ENCODE measurements around the gene CACNA1F. TPM values are rescaled to one million over a fixed set of nuclear protein-coding genes. Genes with fewer than 3 reads are reported as not detected.
A peak's percentile ranks its signal among the peaks of the same experiment; 100 is the strongest.

CACNA1F gene
- total and polyA plus RNA-seq, 4 donors, result 0.03 to 0.42 (median 0.22) TPM

GRCh38 chrX:49262603-49263002 lies 29.5 kb upstream of the CACNA1F start:
- DNase-seq (no peak), ATAC-seq (ENCODE audit: low FRiP score) (no peak)
- H3K4me1 ChIP-seq (ENCODE audit: control insufficient read depth in 1 of 2, insufficient read depth in 2 of 2, low read length in 2 of 2), result no peaks in the 10 kb centered on the region
- H3K36me3 ChIP-seq (ENCODE audit: control insufficient read depth in 1 of 2, insufficient read depth in 2 of 2, low read length in 1 of 2), result no peaks in the 10 kb centered on the region
- H3K27me3 ChIP-seq (ENCODE audit: control insufficient read depth in 1 of 2, insufficient read depth in 2 of 2, low read length in 1 of 2), result no peaks in the 10 kb centered on the region
- WGBS, 2 donors, result 57 to 77% methylated on average over 1 of the region's 1 CpG
- intact Hi-C loops (cut with DNase I), result no loop called here
- no peak overlapping the region for H3K4me3 ChIP-seq (ENCODE audit: low read length in 2 of 2)
- H3K9me3 ChIP-seq (ENCODE audit: control insufficient read depth, low read length), result no peaks in the 10 kb centered on the region
- no peak overlapping the region for H3K27ac ChIP-seq (ENCODE audit: low read depth in 1 of 2, low read length in 2 of 2)

GRCh38 chrX:49260221-49260985 lies 27.3 kb upstream of the CACNA1F start:
- intact Hi-C loops (cut with DNase I), result no loop called here
- H3K36me3 ChIP-seq (ENCODE audit: control insufficient read depth in 1 of 2, insufficient read depth in 2 of 2, low read length in 1 of 2), result no peaks in the 10 kb centered on the region
- no peaks in the 10 kb centered on the region for H3K27me3 ChIP-seq (ENCODE audit: control insufficient read depth in 1 of 2, insufficient read depth in 2 of 2, low read length in 1 of 2)
- no peak overlapping the region for H3K27ac ChIP-seq (ENCODE audit: low read depth in 1 of 2, low read length in 2 of 2)
- no peak overlapping the region for H3K4me3 ChIP-seq (ENCODE audit: low read length in 2 of 2)
- 88 to 94% methylated on average over 17 of the region's 17 CpGs for WGBS, 2 donors
- peak in 1 of 2 donors; percentile 61 for DNase-seq
- no peaks in the 10 kb centered on the region for H3K4me1 ChIP-seq (ENCODE audit: control insufficient read depth in 1 of 2, insufficient read depth in 2 of 2, low read length in 2 of 2)
- no peaks in the 10 kb centered on the region for H3K9me3 ChIP-seq (ENCODE audit: control insufficient read depth, low read length)
- ATAC-seq (ENCODE audit: low FRiP score), result no peak

DNA sequence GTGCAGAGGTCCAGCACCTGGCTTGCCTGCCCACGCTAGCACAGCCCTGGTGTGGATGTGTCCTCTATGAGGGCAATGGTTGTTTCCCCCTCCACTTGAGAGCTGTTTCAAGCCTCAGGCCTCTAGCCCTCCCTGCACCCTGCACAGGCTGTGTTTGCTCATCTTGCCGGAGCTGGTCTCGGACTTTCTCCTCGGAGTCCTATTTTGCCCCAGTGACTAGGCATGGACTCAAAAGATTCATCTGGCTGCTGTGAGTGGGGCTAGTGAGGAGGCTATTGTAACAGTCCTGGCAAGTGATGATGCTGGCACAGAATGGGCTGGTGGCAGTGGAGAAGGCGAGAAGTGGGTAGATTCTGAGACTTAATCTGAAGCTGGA lies 25.6 kb upstream of the CACNA1F start:
- Histone ChIP-seq H3K27me3 (ENCODE audit: control insufficient read depth in 1 of 2, insufficient read depth in 2 of 2, low read length in 1 of 2) (no peaks in the 10 kb centered on the region), H3K4me3 (ENCODE audit: low read length in 2 of 2) (no peak overlapping the region), H3K27ac (ENCODE audit: low read depth in 1 of 2, low read length in 2 of 2) (no peak overlapping the region), H3K4me1 (ENCODE audit: control insufficient read depth in 1 of 2, insufficient read depth in 2 of 2, low read length in 2 of 2) (no peaks in the 10 kb centered on the region), H3K36me3 (ENCODE audit: control insufficient read depth in 1 of 2, insufficient read depth in 2 of 2, low read length in 1 of 2) (no peaks in the 10 kb centered on the region), H3K9me3 (ENCODE audit: control insufficient read depth, low read length) (no peaks in the 10 kb centered on the region)
- no peak for ATAC-seq (ENCODE audit: low FRiP score)
- intact Hi-C loops (cut with DNase I), result no loop called here
- DNase-seq, result no peak
- WGBS, 2 donors, result 82 to 84% methylated on average over 5 of the region's 5 CpGs

DNA sequence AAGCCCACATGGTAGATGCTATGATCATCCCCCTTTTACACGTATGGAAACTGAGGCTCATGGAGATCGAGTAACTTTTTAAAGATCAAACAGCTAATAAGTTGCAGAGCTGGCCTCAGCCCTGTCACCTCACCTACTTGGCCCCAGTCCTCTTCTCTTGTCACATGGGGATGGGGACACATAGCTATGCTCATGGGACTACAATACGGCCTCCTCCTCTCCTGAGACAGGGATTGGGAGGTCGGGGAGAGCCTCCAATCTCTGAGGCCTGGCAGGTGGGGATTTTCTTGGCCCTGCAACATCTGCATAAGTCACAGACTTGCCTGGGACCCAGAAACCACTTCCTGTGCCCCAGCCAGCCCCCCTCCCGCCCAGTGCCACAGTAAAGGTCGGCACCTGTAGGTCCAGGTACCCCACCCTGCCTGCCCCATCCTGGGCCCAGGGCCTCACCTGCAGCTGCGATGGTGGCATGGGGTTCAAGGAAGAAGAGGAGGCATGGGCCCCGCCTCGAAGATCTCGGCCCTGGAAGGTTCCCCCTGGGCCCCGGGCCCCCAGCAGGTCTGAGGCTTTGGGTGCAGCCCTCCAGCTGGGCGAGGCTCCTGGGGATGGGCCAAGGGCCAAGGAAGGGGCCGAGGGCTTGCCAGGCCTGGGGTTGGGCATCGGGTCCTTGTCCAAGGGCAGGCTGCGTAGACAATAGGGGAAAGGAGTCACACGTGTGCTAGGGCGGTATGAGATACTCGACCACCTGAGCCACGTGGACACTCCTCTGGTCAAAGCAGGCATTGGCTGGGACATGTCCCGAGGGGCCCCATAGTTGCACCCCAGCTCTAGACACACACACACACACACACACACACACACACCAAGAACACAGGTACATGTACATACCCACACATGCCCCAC lies 25.0 kb upstream of the CACNA1F start:
- intact Hi-C loops (cut with DNase I), result no loop called here
- Histone ChIP-seq H3K4me1 (ENCODE audit: control insufficient read depth in 1 of 2, insufficient read depth in 2 of 2, low read length in 2 of 2) (no peaks in the 10 kb centered on the region), H3K9me3 (ENCODE audit: control insufficient read depth, low read length) (no peaks in the 10 kb centered on the region), H3K36me3 (ENCODE audit: control insufficient read depth in 1 of 2, insufficient read depth in 2 of 2, low read length in 1 of 2) (no peaks in the 10 kb centered on the region), H3K4me3 (ENCODE audit: low read length in 2 of 2) (no peak overlapping the region), H3K27ac (ENCODE audit: low read depth in 1 of 2, low read length in 2 of 2) (no peak overlapping the region), H3K27me3 (ENCODE audit: control insufficient read depth in 1 of 2, insufficient read depth in 2 of 2, low read length in 1 of 2) (no peaks in the 10 kb centered on the region)
- no peak for DNase-seq
- peak; percentile 11 for ATAC-seq (ENCODE audit: low FRiP score)
- WGBS, 2 donors, result 73 to 81% methylated on average over 19 to 20 of the region's 20 CpGs

- H3K4me1 ChIP-seq (ENCODE audit: control insufficient read depth in 1 of 2, insufficient read depth in 2 of 2, low read length in 2 of 2), result no peaks in the 10 kb centered on the region
- no peak overlapping the region for H3K27ac ChIP-seq (ENCODE audit: low read depth in 1 of 2, low read length in 2 of 2)
- no peaks in the 10 kb centered on the region for H3K27me3 ChIP-seq (ENCODE audit: control insufficient read depth in 1 of 2, insufficient read depth in 2 of 2, low read length in 1 of 2)
- no peaks in the 10 kb centered on the region for H3K9me3 ChIP-seq (ENCODE audit: control insufficient read depth, low read length)
- 78 to 84% methylated on average over 14 of the region's 14 CpGs for WGBS, 2 donors
- intact Hi-C loops (cut with DNase I), result no loop called here
- no peak overlapping the region for H3K4me3 ChIP-seq (ENCODE audit: low read length in 2 of 2)
- DNase-seq (no peak), ATAC-seq (ENCODE audit: low FRiP score) (no peak)
- H3K36me3 ChIP-seq (ENCODE audit: control insufficient read depth in 1 of 2, insufficient read depth in 2 of 2, low read length in 1 of 2), result no peaks in the 10 kb centered on the region
Measured at GRCh38 chrX:49257074-49257790, 24.1 kb upstream of the CACNA1F start.

DNA sequence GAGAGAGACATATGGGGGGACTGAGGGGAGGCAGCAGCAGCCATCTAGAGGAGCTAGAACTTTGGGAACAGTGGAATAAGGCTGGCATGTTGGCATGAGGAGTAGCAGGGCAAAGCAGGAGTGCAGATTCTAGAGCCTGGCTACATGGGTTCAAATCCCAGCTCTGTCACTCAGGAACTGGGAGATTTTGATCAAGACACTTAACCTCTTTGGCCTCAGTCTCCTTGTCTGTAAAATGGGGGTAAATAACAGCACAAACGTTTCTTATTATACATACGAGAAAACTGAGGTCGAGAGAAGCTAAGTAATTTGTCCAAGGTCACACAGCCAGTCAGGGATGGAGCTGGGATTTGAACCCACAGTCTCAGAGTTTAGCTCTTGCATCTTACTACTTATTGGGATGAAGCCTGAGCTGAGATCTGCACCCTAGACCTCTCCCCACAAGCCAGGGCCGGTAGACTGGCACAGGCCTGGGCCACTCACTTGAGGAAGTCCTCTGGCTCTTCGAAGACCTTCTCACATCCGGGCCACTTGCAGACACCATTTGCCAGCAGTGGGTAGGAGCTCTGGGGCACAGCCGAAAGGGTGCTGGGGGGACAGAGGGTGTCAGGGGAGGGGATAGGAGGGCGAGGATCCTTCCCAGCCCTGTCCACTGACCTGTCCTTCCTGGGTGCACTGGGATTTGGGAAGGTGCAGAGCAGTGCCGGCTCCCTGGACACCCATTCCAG lies 23.3 kb upstream of the CACNA1F start:
- 71 to 81% methylated on average over 8 to 9 of the region's 9 CpGs for WGBS, 2 donors
- Histone ChIP-seq H3K9me3 (ENCODE audit: control insufficient read depth, low read length) (no peaks in the 10 kb centered on the region), H3K36me3 (ENCODE audit: control insufficient read depth in 1 of 2, insufficient read depth in 2 of 2, low read length in 1 of 2) (no peaks in the 10 kb centered on the region), H3K27me3 (ENCODE audit: control insufficient read depth in 1 of 2, insufficient read depth in 2 of 2, low read length in 1 of 2) (no peaks in the 10 kb centered on the region), H3K4me1 (ENCODE audit: control insufficient read depth in 1 of 2, insufficient read depth in 2 of 2, low read length in 2 of 2) (no peaks in the 10 kb centered on the region), H3K4me3 (ENCODE audit: low read length in 2 of 2) (no peak overlapping the region), H3K27ac (ENCODE audit: low read depth in 1 of 2, low read length in 2 of 2) (no peak overlapping the region)
- intact Hi-C loops (cut with DNase I), result no loop called here
- no peak for ATAC-seq (ENCODE audit: low FRiP score)
- DNase-seq, result no peak

DNA sequence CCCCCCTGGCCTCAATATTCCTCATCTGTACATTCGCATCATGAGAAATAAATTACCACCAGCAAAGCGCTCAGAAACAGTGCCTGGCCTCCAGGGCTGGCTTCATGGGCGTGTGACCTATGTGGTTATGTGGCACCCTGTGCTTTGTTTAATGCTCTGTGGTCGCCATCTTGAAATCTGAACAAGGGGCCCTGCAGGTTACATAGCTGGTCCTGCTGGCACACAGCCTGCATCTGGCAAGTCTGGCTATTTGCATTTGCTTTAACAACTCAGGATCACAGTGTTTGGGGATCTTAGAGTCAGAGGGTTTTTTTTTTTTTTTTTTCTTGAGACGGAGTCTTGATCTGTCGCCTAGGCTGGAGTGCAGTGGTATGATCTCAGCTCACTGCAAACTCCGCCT lies 21.5 kb upstream of the CACNA1F start:
- ATAC-seq (ENCODE audit: low FRiP score) (no peak), DNase-seq (no peak)
- no peaks in the 10 kb centered on the region for H3K36me3 ChIP-seq (ENCODE audit: control insufficient read depth in 1 of 2, insufficient read depth in 2 of 2, low read length in 1 of 2)
- H3K27me3 ChIP-seq (ENCODE audit: control insufficient read depth in 1 of 2, insufficient read depth in 2 of 2, low read length in 1 of 2), result no peaks in the 10 kb centered on the region
- 83 to 87% methylated on average over 7 of the region's 7 CpGs for WGBS, 2 donors
- no peaks in the 10 kb centered on the region for H3K9me3 ChIP-seq (ENCODE audit: control insufficient read depth, low read length)
- no peak overlapping the region for H3K4me3 ChIP-seq (ENCODE audit: low read length in 2 of 2)
- intact Hi-C loops (cut with DNase I), result no loop called here
- H3K27ac ChIP-seq (ENCODE audit: low read depth in 1 of 2, low read length in 2 of 2), result no peak overlapping the region
- no peaks in the 10 kb centered on the region for H3K4me1 ChIP-seq (ENCODE audit: control insufficient read depth in 1 of 2, insufficient read depth in 2 of 2, low read length in 2 of 2)

GRCh38 chrX:49251325-49251724 lies 18.2 kb upstream of the CACNA1F start:
- 81 to 93% methylated on average over 13 of the region's 13 CpGs for WGBS, 2 donors

More at GRCh38 chrX:49251325-49251724, 18.2 kb upstream of the CACNA1F start:
- no peaks in the 10 kb centered on the region for H3K4me1 ChIP-seq (ENCODE audit: control insufficient read depth in 1 of 2, insufficient read depth in 2 of 2, low read length in 2 of 2)
- H3K36me3 ChIP-seq (ENCODE audit: control insufficient read depth in 1 of 2, insufficient read depth in 2 of 2, low read length in 1 of 2), result no peaks in the 10 kb centered on the region
- no peak overlapping the region for H3K4me3 ChIP-seq (ENCODE audit: low read length in 2 of 2)
- no peaks in the 10 kb centered on the region for H3K9me3 ChIP-seq (ENCODE audit: control insufficient read depth, low read length)
- no peak overlapping the region for H3K27ac ChIP-seq (ENCODE audit: low read depth in 1 of 2, low read length in 2 of 2)
- DNase-seq (no peak), ATAC-seq (ENCODE audit: low FRiP score) (no peak)
- intact Hi-C loops (cut with DNase I), result no loop called here
- H3K27me3 ChIP-seq (ENCODE audit: control insufficient read depth in 1 of 2, insufficient read depth in 2 of 2, low read length in 1 of 2), result no peaks in the 10 kb centered on the region

All from aorta (tissue), 5 donors.